Dermis microvascular lymphatic vessel endothelial cell (primary cell): Measurements from ENCODE around the gene MAP3K20. TPM values are rescaled to one million over a fixed set of nuclear protein-coding genes. Genes with fewer than 3 reads are reported as not detected.
"Not testable (repeated sequence)": the region's sequence is repeated elsewhere in the genome, so short reads cannot be mapped to it uniquely, and the experiment has no call there.

Experiments used
- DNase-seq, 2 donors: peaks; one replicate each; pipeline versions ENCODE4 v3.0.0 to v3.0.0-alpha.2; 2010; ENCODE audit warnings: low read depth in 2 of 2
- total RNA-seq: library from RNA; depleted of rRNA; stranded (reverse); fragments of >200 nt; gene quantifications from 2 replicates; pipeline ENCODE4 v1.2.1, GENCODE V29; 2014

The MAP3K20 gene
- total RNA-seq, 1 donor from 2014 or later, result 27.2 TPM

DNA sequence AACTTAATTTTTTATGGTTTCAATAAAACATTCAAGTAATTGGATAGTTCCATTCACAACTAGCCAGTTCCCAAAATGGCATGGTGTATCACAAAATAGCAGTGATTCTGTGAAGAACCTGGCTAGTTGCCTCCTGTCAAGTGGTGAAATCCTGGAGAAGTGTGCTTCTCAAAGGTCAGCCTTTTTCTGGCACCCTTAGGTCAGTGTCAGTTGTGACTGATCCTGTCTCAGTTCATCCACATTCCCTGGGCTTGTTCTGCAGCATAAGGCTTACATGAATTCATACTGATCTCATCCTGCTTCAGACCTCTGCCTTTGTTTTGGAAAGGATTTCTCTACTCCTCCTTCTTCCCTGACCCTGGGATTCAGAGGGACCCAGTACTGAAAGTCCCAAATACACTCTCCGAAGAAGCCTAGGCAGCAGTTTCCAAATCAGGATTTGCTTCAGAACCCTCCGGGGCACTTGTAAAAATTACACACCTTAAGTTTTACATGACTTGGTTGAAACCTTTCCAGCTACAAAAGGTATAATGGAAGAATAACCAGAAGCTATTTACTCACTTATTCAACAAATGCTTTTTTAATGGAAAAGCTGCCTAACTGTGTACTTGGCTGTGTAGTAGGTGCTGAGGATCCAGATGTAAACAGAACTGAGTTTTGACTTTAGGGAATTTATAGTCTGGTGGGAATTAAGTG is 11.0 kb downstream of the MAP3K20 start:
- no peak for DNase-seq

DNA sequence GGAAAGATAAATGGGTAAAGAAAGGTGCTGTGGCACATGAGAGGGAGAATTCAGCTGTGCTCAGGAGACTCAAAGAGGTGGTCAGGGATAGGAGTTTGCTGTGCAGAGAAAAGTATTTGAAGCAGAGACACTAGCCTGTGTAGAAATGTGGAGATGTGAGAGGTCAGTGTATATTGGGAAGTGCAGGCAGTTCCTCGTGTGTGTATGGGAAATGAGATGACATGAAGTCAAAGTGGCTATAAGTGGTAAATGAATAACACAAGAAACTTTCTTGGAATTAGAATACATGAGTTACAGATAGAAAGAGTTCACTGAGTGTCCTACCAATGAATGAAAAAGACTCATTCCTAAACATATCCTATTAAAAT is 11.6 kb downstream of the MAP3K20 start:
- DNase-seq, result no peak

DNA sequence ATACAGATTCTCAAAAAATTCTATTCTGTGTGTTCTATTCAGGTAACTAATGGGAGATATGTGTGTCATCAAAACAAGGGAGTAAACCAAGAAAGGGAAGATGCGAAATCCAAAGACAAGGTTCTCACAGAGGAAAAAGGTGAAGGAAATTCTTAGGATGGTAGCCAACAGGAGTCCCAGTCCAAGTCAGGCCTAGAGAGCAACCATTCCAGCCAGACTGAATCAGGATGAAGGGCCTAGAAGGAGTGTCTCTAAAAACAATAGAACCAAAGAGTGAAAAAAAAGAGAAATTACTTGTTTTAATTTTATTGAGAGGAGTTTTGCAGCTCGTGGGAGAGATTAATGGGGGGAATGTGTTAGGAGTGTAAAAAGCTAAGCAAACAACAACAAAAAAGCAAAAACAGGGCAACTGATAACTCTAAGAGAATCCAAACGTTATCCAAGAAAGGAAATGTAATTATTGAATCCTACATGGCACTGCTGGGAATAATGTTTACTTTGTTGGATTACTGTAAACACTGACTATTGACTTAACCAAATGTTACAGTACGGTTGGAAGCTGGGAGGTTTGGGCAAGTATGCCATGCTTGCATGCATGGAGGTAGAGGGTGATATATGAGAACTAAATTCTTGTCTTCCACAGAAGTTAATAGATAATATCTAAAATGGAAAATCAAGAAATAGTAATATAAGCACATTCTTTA is 12.3 kb downstream of the MAP3K20 start:
- no peak for DNase-seq

DNA sequence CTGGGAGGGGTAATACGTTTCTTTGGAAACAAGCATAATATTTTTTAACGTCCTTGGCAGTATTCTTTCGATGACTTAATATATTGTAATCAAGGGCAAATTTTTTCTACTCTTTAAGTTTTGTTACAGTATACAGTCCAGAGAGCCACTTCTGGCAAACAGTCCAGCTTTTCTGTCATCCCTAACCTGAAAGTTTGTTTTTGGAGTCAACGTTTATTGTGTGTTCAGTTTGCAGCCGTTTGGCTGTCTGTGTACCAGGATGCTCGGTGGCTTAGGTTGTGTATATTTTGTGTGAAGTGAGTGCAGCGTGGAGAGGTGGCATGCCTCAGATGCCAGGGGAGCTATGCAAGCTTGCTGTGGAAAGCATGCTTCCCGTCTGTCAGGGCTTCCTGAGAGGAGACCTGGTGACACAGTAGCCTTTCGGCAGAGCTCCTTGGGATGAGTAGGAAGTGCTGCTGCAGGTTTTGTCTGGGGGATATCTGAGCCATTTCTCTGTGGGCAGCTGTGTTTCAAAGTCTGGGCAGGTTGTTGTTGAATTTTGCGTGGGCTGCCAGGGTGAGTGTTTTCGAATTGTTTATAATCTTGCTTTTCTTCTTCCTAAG is 14.7 kb downstream of the MAP3K20 start:
- peak in 1 of 2 donors; percentile 24 for DNase-seq

DNA sequence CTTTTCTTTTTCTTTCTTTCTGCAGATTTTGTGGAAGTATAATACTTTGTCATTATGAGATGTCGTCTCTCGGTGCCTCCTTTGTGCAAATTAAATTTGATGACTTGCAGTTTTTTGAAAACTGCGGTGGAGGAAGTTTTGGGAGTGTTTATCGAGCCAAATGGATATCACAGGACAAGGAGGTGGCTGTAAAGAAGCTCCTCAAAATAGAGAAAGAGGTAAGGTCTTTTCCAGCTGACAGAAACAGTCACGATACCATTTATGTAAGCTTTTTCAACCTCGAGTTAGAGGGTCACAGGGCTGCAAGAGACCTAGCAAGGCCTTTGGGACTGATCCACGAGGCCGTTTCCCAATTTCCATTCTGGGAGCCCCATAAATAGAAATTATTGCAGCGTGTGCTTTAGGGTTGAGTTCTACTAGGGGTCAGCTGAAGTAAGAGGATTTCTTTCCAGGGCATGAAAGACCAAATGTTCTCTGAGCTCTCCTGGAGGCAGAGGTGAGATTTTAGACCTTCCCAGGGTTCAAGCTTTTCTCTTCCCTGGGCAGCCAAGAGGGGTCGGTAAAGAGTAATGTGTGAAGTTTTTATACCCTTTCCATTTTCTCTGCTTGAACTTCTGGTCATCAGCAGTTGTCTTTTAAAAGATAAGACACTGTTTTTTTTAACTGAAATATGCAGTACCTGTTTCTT is 15.5 kb downstream of the MAP3K20 start:
- no peak for DNase-seq

DNA sequence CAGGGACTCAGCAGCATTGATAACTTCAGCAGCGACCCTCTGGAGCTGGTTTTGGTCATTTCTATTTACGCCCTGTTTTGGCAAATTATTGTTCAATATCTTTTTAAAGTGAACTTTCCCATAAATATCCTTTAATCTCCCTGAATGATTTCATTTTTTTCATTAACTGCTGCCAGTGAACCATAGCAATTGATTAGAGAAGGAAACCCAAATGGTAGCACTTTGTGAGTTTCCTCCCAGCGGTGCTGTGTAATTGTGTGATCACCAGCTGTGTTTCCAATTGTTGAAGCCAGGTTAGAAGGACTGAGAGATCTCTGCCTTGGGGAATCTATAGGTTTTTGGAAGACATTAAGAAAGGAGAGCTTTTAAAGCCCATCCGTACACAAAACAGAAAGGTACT is 16.3 kb downstream of the MAP3K20 start:
- no peak for DNase-seq

DNA sequence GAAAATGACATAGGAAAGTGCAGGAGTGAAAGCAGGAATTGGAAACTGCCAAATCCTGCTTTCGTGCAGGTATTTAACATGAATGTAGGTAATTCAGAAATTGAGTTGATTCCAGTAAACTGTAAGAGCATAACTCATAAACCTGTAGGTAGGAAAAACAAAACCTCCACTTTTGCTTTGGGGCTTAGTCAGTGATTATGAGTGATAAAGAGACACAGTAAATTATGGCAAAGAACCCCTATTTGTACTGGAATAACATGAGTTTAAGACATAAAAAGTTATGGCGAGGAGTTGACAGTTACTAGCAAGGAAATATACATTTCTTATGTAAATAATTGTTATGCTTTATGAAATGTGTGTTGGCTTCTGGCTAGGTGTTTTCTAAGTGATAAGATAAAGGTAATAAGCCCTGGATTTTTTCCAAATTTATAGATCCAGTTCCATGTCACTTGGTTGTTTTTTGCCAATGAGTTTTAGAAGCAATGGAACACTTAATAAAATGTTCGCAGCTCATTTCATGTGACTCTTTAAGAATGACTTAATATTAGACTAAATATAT is 17.3 kb downstream of the MAP3K20 start:
- no peak for DNase-seq

DNA sequence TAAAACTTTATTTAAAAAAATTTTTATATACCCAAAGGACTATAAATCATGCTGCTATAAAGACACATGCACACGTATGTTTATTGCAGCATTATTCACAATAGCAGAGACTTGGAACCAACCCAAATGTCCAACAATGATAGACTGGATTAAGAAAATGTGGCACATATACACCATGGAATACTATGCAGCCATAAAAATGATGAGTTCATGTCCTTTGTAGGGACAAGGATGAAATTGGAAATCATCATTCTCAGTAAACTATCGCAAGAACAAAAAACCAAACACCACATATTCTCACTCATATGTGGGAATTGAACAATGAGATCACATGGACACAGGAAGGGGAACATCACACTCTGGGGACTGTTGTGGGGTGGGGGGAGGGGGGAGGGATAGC is 18.0 kb downstream of the MAP3K20 start:
- DNase-seq, result not testable (repeated sequence)

DNA sequence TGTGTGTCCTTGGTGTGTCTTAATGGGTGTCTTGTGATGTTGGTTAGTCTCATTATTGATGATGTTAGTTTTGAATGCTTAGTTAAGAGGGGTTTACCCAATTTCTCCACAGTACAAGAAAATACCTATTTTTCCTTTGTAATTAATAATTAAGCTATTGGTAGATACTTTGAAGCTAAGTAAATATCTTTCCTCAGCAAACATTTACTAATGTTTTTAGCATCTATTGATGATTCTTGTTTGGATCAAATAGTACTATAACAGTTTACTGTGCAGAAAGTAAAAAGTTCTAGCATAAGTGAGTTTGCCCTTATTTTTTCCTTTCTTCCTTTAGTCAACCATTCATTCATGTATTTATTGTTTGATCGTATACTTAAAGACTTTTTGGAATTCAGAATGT is 19.1 kb downstream of the MAP3K20 start:
- no peak for DNase-seq

DNA sequence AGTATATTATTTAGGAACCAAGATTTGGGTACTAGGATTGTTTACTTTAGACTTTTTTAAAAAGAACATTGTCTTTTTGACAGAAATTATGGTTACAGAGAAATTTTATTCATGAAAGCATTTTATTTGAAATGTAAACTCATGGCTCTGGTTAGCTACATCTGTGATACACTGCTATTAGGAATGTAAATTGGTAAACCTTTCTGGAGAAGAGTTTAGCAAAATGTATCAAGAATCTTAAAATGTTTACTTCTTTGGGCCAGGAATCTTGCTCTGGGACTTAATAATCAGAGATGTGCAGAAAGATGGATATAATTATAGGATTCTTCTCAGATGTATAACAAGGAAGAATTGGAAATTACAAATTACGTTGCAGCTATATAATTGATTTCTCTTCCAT is 19.7 kb downstream of the MAP3K20 start:
- DNase-seq, result no peak

DNA sequence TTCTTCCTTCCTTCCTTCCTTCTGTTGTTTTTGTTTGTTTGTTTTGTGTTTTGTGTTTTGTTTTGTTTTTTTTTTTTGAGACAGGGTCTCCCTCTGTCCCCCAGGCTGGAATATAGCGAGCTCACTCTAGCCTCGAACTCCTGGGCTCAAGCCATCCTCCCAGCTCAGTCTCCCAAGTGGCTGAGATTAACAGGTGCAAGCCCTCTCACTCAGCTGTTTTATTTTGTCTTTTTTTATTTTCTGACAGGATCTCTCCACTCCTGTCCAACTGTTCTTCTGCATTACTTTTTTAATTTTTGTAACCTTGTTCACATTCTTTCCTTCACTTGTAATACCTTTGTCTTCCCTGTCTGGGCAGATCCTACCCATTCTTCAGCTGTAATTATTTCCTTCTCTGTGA is 23.6 kb downstream of the MAP3K20 start:
- DNase-seq, result no peak

DNA sequence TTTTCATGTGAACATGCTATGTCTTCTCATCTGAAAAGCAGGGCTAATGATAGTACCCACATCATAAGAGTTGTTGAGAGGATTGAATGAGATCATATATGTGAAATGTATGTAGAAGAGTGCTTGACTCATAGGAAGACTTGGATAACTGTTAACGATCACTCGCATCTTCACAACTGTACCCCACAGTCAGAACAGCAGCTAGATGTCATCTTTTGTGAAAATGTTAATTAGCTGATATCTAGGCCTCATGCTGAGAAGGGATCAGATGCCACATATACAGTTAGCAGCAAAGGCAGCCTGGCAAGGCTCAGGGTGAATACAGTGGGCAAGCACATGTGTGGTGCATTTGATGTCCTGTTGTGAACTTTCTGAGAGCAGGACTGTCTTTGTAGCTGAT is 24.2 kb downstream of the MAP3K20 start:
- no peak for DNase-seq

DNA sequence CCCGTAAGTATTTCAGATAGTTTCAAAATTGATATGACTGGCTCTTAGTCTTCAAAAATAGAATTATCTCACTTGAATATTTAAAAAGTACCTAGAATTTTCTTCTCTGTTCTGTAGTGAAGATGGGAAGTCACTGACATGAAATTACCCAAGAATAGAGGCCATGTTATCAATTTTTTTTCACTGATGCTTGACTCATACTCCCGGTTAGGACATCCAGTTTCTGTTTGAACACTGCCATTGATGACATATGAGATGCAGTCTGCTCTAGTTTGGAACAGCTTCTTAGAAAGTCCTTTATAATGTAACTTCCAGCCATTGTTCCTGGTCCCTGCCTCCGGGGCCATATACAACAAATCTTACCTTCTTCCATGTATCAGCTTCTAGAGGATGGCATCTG is 26.0 kb downstream of the MAP3K20 start:
- DNase-seq, result no peak

DNA sequence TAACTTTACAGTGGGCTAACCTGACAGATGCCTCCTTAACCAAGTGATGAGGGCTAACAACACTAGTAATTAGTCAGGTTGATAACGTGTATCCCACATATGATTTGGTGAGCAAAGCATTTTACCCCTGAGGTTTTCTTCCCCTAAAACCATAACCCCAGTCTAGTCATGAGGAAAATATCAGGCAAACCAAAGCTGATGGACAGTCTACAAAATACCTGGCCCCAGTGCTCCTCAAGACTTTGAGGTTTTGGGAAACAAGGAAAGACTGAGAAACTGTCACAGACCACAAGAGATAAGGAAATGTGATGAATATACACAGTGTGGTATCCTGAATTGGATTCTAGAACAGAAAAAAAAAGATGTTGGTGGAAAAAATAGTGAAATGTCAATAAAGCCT is 28.5 kb downstream of the MAP3K20 start:
- DNase-seq, result no peak

DNA sequence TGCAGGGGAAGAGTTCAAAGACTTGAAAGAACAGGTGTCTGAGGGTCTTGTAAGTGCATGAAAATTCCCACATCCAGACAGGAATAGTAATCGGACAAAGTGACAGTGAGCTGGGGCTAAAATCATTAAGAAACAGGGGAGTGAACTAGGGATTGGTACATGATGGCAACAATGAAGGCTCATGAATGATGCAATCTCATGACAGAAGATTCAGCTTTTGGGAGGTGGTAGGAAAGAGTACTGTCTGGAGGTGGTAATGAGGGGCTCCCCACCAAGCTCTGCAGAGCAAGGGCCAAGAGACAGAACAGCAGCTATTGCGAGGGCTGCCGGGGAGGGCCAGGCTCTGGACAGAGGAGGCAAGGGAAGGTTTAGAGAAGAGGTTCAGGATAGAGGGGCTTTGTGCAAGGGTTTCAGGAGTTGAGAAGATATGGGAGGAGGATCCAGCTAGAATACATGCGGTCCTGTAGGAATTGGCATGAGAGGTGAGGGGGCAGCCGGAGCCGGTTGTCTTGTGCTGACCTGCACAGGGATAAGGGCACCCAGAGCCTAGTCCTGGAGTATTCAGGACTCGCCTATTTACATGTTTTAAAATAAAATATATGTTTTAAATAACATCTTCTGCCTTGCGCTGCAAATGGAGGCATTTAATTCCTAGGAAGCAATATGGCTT is 31.4 kb downstream of the MAP3K20 start:
- DNase-seq, result no peak

DNA sequence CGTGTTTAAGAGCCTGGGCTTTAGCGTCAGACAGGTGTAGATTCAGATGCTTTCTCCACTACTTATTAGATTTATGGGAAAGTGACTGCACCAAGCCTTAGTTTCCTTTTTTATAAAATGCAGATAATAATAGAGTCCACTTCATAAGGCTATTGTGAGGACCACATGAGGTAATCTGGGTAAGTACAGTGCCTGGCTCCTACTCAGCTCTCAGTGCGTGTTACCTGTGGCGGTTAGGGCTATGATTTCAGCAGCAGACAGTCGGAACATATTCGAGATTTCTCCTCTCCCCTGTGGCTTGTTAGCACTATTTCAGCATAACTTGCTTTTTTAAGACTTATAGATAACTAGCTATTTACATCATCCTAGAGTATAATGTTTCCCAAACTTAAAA is 32.0 kb downstream of the MAP3K20 start:
- no peak for DNase-seq

DNA sequence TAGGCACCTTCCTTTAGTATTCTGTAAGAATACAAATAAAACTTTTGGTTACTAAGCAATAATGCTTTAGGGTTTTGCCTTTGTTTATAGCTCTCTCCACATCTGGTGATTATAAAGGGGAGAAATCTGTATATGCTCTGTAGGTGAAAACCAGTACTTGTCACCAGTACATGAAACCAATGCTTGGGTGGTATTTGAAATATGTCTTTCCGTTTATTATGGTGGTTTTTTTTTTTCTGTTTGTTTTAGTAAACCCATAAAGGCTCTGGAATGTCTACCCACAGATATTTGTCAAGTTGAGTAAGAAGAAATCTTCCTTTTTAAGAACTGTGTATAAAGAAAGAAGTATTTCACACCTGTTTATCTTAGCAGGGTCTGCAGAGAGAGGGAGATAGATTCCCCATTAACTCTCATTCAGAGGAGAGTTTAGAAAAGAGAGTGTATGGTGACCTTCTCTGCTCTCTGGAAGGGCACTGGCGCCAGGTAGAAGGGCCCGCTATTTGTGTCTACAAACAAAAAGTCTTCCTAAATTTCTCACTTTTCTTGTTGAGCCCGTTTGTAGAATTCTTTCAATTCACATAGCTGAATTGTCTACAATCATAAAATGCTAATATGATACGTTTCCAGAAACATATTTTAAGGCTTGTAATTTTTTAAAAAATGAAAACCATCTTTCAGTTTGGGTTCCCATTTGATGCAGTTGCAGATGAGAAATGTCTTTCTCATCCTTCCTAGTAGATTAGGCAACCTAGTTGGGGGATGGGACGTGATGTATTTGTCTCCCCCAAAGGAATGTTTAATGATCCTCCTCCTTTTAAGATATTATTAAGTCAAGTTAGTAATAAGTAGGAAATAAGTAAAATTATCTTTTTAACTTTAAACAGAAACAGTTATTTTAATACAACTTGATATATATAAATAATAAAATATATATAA is 33.9 kb downstream of the MAP3K20 start:
- no peak for DNase-seq

DNA sequence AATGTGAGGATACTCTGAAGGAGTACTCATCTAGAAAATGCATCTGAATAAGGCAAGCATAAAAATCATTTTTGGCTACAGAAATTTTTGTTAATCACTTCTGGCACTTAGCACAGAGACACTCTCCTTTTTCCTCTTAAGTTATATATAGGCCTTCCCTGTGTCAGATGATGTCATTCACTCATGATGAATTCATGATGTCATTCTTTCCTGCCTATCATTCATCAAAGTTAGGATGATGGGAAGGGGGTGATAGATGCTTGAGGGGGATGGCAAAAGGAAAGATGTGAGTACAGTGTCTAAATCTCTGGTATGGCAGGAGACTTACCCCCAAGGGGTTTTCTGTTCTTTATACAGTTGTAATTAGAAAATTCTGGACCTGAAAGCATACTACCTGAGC is 42.0 kb downstream of the MAP3K20 start:
- DNase-seq, result no peak

DNA sequence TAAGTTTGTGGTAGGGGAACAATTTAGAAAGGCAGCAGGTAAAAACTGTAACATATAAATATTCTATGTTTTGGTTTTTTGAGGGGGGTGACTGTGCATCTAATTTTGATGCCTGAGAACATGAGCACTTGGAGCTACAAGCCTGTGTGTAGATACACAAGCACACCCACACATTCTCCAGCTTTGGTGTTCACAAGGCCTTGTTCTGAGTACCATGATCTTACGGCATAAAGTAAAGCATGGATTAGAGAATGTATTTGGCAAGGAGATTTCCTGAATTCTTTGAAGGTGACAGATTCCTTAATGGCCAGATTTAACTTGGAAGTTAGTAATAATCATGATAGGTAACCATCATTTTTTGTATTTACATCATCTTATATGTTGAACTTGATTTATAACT is 42.7 kb downstream of the MAP3K20 start:
- DNase-seq, result no peak

DNA sequence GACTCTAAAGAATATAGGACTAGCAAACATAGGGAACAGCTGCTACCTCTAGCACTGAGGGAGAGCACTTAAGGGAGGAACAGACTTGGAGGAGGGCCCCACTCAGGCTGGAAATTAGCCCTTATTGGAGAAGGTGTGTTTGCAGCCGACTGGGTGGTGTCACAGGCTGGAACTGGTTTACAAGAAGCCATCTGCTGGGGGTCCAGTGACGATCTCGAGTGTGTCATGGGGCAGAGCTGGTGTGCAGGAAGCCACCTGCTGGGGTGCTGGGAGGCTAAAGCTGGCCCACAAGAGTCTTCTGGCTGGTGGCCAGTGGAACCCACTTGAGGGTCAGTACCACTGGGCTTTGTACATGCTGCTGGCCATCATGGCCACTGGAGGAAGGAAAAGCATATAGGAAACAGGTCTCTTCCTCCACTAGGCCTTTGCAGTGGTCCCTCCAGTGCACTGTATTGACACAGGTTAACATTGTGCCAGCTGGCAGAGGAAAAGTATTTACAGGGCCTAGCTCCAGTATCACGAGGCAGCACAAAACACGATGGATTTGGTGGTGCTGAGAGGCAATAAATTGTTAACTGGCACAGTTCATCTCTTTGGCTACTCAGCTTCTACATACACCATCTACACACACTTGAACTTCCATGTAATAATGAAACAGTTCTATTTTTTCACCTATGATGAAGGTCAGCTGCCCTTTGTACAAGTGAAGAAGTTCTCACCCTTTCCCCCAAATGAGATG is 43.6 kb downstream of the MAP3K20 start:
- peak; percentile 22 to 57 for DNase-seq
